GM12873 (cell line): ENCODE results near the gene CCHCR1.

Source experiments
- TF ChIP-seq, protein P1 (sequence below): IDR thresholded peaks from 2 replicates; pipeline ENCODE4 v1.5.1; 2012; ENCODE audit warnings: low read depth, mild to moderate bottlenecking, moderate library complexity, low read length, control low read depth; ENCODE audit not compliant: insufficient read depth; ENCODE audit errors: missing control alignments

The CCHCR1 gene

DNA sequence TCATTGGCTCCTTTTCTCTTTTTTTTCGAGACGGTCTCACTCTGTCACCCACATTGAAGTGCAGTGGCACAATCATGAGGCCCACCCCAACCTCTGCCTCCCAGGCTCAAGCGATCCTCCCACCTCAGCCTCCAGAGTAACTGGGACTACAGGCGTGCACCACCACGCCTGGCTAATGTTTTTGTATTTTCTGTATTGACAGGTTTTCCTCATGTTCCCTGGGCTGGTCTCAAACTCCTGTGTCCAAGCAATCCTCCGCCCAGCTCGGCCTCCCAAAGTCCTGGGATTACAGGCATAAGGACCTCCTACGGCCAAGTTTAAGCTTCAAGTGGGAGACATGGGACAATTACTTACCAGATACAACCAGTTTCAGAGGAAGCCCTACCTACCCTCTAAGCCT is 22.3 kb upstream of the CCHCR1 start:
- TF ChIP-seq, protein P1, sequence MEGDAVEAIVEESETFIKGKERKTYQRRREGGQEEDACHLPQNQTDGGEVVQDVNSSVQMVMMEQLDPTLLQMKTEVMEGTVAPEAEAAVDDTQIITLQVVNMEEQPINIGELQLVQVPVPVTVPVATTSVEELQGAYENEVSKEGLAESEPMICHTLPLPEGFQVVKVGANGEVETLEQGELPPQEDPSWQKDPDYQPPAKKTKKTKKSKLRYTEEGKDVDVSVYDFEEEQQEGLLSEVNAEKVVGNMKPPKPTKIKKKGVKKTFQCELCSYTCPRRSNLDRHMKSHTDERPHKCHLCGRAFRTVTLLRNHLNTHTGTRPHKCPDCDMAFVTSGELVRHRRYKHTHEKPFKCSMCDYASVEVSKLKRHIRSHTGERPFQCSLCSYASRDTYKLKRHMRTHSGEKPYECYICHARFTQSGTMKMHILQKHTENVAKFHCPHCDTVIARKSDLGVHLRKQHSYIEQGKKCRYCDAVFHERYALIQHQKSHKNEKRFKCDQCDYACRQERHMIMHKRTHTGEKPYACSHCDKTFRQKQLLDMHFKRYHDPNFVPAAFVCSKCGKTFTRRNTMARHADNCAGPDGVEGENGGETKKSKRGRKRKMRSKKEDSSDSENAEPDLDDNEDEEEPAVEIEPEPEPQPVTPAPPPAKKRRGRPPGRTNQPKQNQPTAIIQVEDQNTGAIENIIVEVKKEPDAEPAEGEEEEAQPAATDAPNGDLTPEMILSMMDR, result no peak

- TF ChIP-seq, protein P1, result no peak
Observed at GRCh38 chr6:31179042-31179386, 21.4 kb upstream of the CCHCR1 start.

GRCh38 chr6:31178143-31179041 is 20.8 kb upstream of the CCHCR1 start:
- TF ChIP-seq, protein P1, result no peak

DNA sequence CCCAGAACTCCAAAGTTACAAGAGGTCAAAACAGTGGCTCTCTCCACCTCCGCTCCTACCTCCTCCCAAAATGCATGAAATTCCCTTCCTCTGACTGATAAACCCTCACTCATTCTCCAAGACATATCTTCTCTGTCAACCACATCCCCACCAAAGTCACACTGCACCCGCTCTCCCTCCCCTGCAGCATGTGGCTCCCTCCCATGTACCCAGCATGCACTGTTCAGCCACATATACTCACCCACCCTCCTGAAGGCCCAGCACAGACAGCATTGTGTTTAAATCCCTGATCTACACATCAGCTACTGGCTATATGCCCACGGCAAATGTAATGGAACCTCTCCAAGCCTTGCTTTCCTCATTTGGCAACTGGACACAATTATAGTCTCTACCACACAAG is 18.4 kb upstream of the CCHCR1 start:
- TF ChIP-seq, protein P1, result no peak

DNA sequence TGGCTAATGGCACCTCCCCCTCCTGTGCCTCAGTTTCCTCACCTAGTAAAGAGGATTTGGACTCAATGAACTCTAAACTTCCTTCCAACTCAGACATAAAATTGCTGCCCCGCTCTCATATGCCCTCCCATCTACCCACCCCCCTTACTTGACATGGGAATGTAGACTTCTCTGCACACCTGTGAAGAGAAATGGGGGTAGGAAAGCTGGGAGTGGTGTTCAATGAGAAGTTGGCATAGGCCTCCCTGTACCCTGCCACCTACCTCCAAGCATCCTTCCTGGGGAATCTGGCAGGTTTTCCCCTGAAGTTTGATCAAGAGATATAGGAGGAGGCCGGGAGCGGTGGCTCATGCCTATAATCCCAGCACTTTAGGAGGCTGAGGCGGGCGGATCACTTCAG is 16.8 kb upstream of the CCHCR1 start:
- TF ChIP-seq, protein P1, result no peak

GRCh38 chr6:31173406-31173805 is 15.8 kb upstream of the CCHCR1 start:
- TF ChIP-seq, protein P1, result no peak

GRCh38 chr6:31172973-31173384 is 15.4 kb upstream of the CCHCR1 start:
- TF ChIP-seq, protein P1, result no peak
